CD14-positive monocyte (primary cell): ENCODE measurements around the gene SH3RF3. TPM values are rescaled to one million over a fixed set of nuclear protein-coding genes. Genes with fewer than 3 reads are reported as not detected.

ENCODE experiments used
- DNase-seq, 3 donors: peaks; one replicate each; pipeline ENCODE4 v3.0.0-alpha.2; 2011 to 2022
- H2AFZ ChIP-seq: 2 replicates; pipeline ENCODE4 v1.6.0; 2012; ENCODE audit warnings: mild to moderate bottlenecking, low read depth, low read length, inconsistent platforms; ENCODE audit not compliant: insufficient read depth, poor library complexity, severe bottlenecking
- H3K27ac ChIP-seq, 2 donors: 1 replicate in 1 of 2; 2 replicates in 1 of 2; pipeline ENCODE4 v1.5.1; 2012 to 2013; ENCODE audit warnings: low read length in 2 of 2, control low read depth in 1 of 2, inconsistent platforms in 1 of 2, low read depth in 1 of 2, mild to moderate bottlenecking in 1 of 2
- H3K27me3 ChIP-seq, 2 donors: one replicate each; pipeline versions ENCODE4 v1.6.0 to v1.6.1; 2011 to 2013; ENCODE audit warnings: low read length in 2 of 2; ENCODE audit not compliant: control insufficient read depth in 2 of 2, insufficient read depth in 2 of 2
- H3K36me3 ChIP-seq, 2 donors: replicated peaks in 1 of 2; 1 replicate in 1 of 2; 2 replicates in 1 of 2; pipeline versions ENCODE4 v1.5.1 to v1.6.1; 2012 to 2013; ENCODE audit warnings: low read length in 2 of 2, control low read depth in 1 of 2, inconsistent platforms in 1 of 2, mild to moderate bottlenecking in 1 of 2; ENCODE audit not compliant: insufficient read depth in 2 of 2, control insufficient read depth in 1 of 2
- H3K4me1 ChIP-seq, 2 donors: 1 replicate in 1 of 2; 2 replicates in 1 of 2; pipeline versions ENCODE4 v1.5.1 to v1.6.1; 2012 to 2013; ENCODE audit warnings: low read length in 2 of 2, control low read depth in 1 of 2, inconsistent platforms in 1 of 2, mild to moderate bottlenecking in 1 of 2, moderate library complexity in 1 of 2; ENCODE audit not compliant: insufficient read depth in 2 of 2, control insufficient read depth in 1 of 2
- H3K4me2 ChIP-seq: replicated peaks from 2 replicates; pipeline ENCODE3; 2012; ENCODE audit warnings: low read length, moderate library complexity, mild to moderate bottlenecking; ENCODE audit not compliant: poor library complexity, severe bottlenecking; ENCODE audit errors: extremely low read depth
- H3K4me3 ChIP-seq, 3 experiments: fragments of 200-600 bp in 1 of 3; sonication (generic) in 1 of 3; replicated peaks in 1 of 3; 1 replicate in 2 of 3; 2 replicates in 1 of 3; pipeline ENCODE4 v1.5.1; 2011 to 2013; ENCODE audit warnings: low read length in 3 of 3, mild to moderate bottlenecking in 3 of 3, control low read depth in 2 of 3, low read depth in 2 of 3, inconsistent platforms in 1 of 3, moderate library complexity in 1 of 3
- H3K79me2 ChIP-seq: 2 replicates; pipeline ENCODE4 v1.6.0; 2012; ENCODE audit warnings: mild to moderate bottlenecking, control low read depth, inconsistent platforms, low read length, moderate library complexity; ENCODE audit not compliant: insufficient read depth
- H3K9ac ChIP-seq: 2 replicates; pipeline ENCODE4 v1.6.0; 2017; ENCODE audit warnings: low read length, mild to moderate bottlenecking; ENCODE audit not compliant: insufficient read depth, poor library complexity, severe bottlenecking
- H3K9me3 ChIP-seq, 2 donors: replicated peaks in 1 of 2; 1 replicate in 1 of 2; 2 replicates in 1 of 2; pipeline versions ENCODE4 v1.5.1 to v1.6.1; 2012 to 2013; ENCODE audit warnings: low read length in 2 of 2, control low read depth in 1 of 2; ENCODE audit not compliant: control insufficient read depth in 1 of 2, insufficient read depth in 1 of 2
- H4K20me1 ChIP-seq: 2 replicates; pipeline ENCODE4 v1.6.0; 2012; ENCODE audit warnings: mild to moderate bottlenecking, low read length, control low read depth, moderate library complexity; ENCODE audit not compliant: insufficient read depth
- H3K27ac Mint-ChIP-seq, 7 donors: one replicate each; pipeline ENCODE4 v1.8.0; 2020; ENCODE audit warnings: mild to moderate bottlenecking in 7 of 7, mixed read lengths in 7 of 7, moderate library complexity in 6 of 7, inconsistent platforms in 2 of 7
- H3K27me3 Mint-ChIP-seq, 3 donors: one replicate each; pipeline ENCODE4 v1.8.0; 2021 to 2022; ENCODE audit warnings: low read depth in 3 of 3, mild to moderate bottlenecking in 3 of 3, mixed read lengths in 3 of 3, moderate library complexity in 3 of 3, inconsistent platforms in 1 of 3
- H3K36me3 Mint-ChIP-seq, 2 donors: one replicate each; pipeline ENCODE4 v1.8.0; 2020; ENCODE audit warnings: mixed read lengths in 2 of 2, inconsistent platforms in 1 of 2, mild to moderate bottlenecking in 1 of 2
- H3K4me1 Mint-ChIP-seq: one replicate; pipeline ENCODE4 v1.8.0; 2020; ENCODE audit warnings: mild to moderate bottlenecking, mixed read lengths
- H3K4me3 Mint-ChIP-seq, 2 donors: one replicate each; pipeline ENCODE4 v1.8.0; 2020; ENCODE audit warnings: mild to moderate bottlenecking in 2 of 2, mixed read lengths in 2 of 2, moderate library complexity in 1 of 2
- H3K9me3 Mint-ChIP-seq, 7 donors: one replicate each; pipeline ENCODE4 v1.8.0; 2020 to 2022; ENCODE audit warnings: mixed read lengths in 7 of 7, mild to moderate bottlenecking in 6 of 7, moderate library complexity in 6 of 7, inconsistent platforms in 2 of 7
- CTCF ChIP-seq: fragments of 200-600 bp; IDR thresholded peaks from one replicate; pipeline ENCODE4 v1.8.0; 2022; ENCODE audit warnings: antibody characterized with exemption, mild to moderate bottlenecking
- WGBS: methylation state at CpG from one replicate; pipeline ENCODE4 v1.1.5; 2013; ENCODE audit warnings: missing lambda C conversion rate; ENCODE audit not compliant: insufficient coverage; 5-methylcytosine and 5-hydroxymethylcytosine counted together
- intact Hi-C, 2 donors: fragments of 100-400 bp; cut with micrococcal nuclease; formaldehyde crosslinking; loops; one replicate each; pipeline versions ENCODE4 v1.15.0 to v1.15.1; 2023
- polyA plus RNA-seq, 3 donors: library from polyadenylated mRNA; depleted of rRNA in 1 of 3; unstranded in 2 of 3; stranded (reverse) in 1 of 3; fragments of 300-500 nt in 2 of 3; fragments of >200 nt in 1 of 3; fragmentation: Illumina TruSeq in 2 of 3; gene quantifications; 1 replicate in 2 of 3; 2 replicates in 1 of 3; pipeline ENCODE4 v1.2.3, GENCODE V29; 2012 to 2021

The SH3RF3 gene
- polyA plus RNA-seq, 3 donors: 0.25 to 0.75 (median 0.34) TPM

- Histone ChIP-seq H3K4me2 (no peak overlapping the region), H3K27ac (no peak overlapping the region), H3K9me3 (peaks cover 20 to 26% of the 10 kb centered on the region in 2 donors), H3K27me3 (no peaks in the 10 kb centered on the region), H3K9ac (no peak overlapping the region), H3K36me3 (no peaks in the 10 kb centered on the region), H4K20me1 (no peaks in the 10 kb centered on the region), H3K79me2 (no peaks in the 10 kb centered on the region), H2AFZ (no peak overlapping the region), H3K4me3 (no peak overlapping the region), H3K4me1 (no peaks in the 10 kb centered on the region)
- Mint-ChIP-seq H3K4me1 (no peaks in the 10 kb centered on the region), H3K27me3 (peaks cover 1 to 3% (median 1%) of the 10 kb centered on the region in 3 donors), H3K36me3 (no peaks in the 10 kb centered on the region), H3K9me3 (peaks cover 22 to 39% (median 35%) of the 10 kb centered on the region in 7 donors), H3K4me3 (no peak overlapping the region), H3K27ac (no peak overlapping the region)
- intact Hi-C loops: no loop called here
- DNase-seq: no peak
- no peak for TF ChIP-seq CTCF
These were observed 48.6 kb downstream of the SH3RF3 start for GRCh38 chr2:109177635-109178034.

- Mint-ChIP-seq H3K27ac (no peak overlapping the region), H3K4me3 (no peak overlapping the region), H3K4me1 (no peaks in the 10 kb centered on the region), H3K9me3 (peaks cover 22 to 39% (median 35%) of the 10 kb centered on the region in 7 donors), H3K36me3 (no peaks in the 10 kb centered on the region), H3K27me3 (peaks cover 1 to 3% (median 1%) of the 10 kb centered on the region in 3 donors)
- Histone ChIP-seq H3K9me3 (peaks cover 20 to 26% of the 10 kb centered on the region in 2 donors), H3K4me3 (no peak overlapping the region), H3K9ac (no peak overlapping the region), H4K20me1 (no peaks in the 10 kb centered on the region), H2AFZ (no peak overlapping the region), H3K79me2 (no peaks in the 10 kb centered on the region), H3K27me3 (no peaks in the 10 kb centered on the region), H3K36me3 (no peaks in the 10 kb centered on the region), H3K27ac (no peak overlapping the region), H3K4me1 (no peaks in the 10 kb centered on the region), H3K4me2 (no peak overlapping the region)
- TF ChIP-seq CTCF: no peak
- no peak for DNase-seq
- intact Hi-C loops: no loop called here
- 97% methylated on average over 3 of the region's 3 CpGs for WGBS
These were observed 50.0 kb downstream of the SH3RF3 start for GRCh38 chr2:109178968-109179367.
